Esophagus squamous epithelium (tissue), 4 donors: ENCODE measurements around the gene GPR87.

Experiments
- POLR2A ChIP-seq, 4 donors: fragments of 450-650 bp; IDR thresholded peaks; one replicate each; pipeline ENCODE4 v1.6.1; 2017; ENCODE audit warnings: antibody characterized with exemption in 4 of 4, mild to moderate bottlenecking in 4 of 4, moderate library complexity in 3 of 4
- TF ChIP-seq, protein P1 (sequence below), 6 experiments: fragments of 450-650 bp in 4 of 6; fragments of 200-600 bp in 2 of 6; sonication (generic) in 2 of 6; IDR thresholded peaks; one replicate each; pipeline ENCODE4 v1.5.1; 2016 to 2019; ENCODE audit warnings: antibody characterized with exemption in 6 of 6, mild to moderate bottlenecking in 4 of 6, moderate library complexity in 4 of 6

DNA sequence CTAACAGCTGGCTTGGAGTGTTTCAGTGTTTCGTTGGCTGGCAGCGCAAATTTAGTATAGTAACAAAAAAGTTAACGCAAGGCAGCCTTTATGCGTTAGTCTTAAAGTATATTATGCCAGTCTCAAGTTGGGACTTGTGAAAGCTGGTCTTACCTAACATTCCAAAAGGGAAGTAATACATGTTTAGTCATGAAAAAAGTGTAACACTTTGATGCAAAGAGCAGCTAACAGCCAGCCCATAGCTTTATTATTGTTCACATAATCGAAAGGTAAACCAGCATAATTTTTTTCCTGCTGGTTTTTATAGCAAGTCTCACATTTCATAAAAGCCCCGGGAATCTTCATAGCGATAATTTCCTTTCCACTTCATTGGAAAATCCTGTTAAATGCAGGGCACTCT is 2.4 kb upstream of the GPR87 start:
- TF ChIP-seq POLR2A (IDR thresholded peaks at IDR 0.05), result no peak
- TF ChIP-seq, protein P1, sequence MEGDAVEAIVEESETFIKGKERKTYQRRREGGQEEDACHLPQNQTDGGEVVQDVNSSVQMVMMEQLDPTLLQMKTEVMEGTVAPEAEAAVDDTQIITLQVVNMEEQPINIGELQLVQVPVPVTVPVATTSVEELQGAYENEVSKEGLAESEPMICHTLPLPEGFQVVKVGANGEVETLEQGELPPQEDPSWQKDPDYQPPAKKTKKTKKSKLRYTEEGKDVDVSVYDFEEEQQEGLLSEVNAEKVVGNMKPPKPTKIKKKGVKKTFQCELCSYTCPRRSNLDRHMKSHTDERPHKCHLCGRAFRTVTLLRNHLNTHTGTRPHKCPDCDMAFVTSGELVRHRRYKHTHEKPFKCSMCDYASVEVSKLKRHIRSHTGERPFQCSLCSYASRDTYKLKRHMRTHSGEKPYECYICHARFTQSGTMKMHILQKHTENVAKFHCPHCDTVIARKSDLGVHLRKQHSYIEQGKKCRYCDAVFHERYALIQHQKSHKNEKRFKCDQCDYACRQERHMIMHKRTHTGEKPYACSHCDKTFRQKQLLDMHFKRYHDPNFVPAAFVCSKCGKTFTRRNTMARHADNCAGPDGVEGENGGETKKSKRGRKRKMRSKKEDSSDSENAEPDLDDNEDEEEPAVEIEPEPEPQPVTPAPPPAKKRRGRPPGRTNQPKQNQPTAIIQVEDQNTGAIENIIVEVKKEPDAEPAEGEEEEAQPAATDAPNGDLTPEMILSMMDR (IDR thresholded peaks at IDR 0.05), result no peak
